ENCODE results near the gene SPRR5.

The SPRR5 gene

DNA sequence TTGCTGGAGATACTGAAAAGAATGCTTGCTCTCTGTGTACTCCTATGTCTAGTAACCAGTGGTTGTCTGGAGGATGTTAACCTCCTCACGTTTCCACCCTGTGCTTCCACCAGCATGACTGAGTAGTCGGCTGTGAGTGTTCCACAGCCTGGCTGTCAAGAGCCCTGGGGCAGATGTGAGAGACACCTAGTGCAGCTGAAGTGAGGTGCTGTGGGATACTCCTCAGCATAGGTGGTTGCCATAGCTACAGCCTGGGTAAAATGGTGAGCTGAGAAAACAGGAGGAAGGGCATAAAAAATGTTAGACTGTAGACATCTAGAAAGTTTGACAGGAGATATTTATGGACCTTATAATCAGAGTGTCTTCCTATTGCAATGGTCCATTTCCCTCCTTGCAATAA lies 22.8 kb upstream of the SPRR5 start:
- Mint-ChIP-seq H3K9me3 (no peaks in the 10 kb centered on the region), H3K27ac (no peak overlapping the region), H3K27me3 (peaks cover 8 to 44% of the 10 kb centered on the region in 2 donors), H3K4me1 (ENCODE audit: low read depth in 2 of 2) (no peaks in the 10 kb centered on the region), H3K36me3 (ENCODE audit: insufficient read depth) (no peaks in the 10 kb centered on the region), H3K4me3 (no peak overlapping the region)
- DNase-seq (no peak), ATAC-seq (replicated peaks) (no peak)

GRCh38 chr1:152926091-152926490 lies 20.9 kb upstream of the SPRR5 start:
- Mint-ChIP-seq H3K27ac (no peak overlapping the region), H3K4me3 (no peak overlapping the region), H3K36me3 (ENCODE audit: insufficient read depth) (no peaks in the 10 kb centered on the region), H3K4me1 (ENCODE audit: low read depth in 2 of 2) (no peaks in the 10 kb centered on the region), H3K27me3 (peaks cover 8 to 43% of the 10 kb centered on the region in 2 donors), H3K9me3 (no peaks in the 10 kb centered on the region)
- no peak for ATAC-seq (replicated peaks)
- DNase-seq = no peak

- Mint-ChIP-seq H3K9me3 (no peaks in the 10 kb centered on the region), H3K4me1 (ENCODE audit: low read depth in 2 of 2) (no peaks in the 10 kb centered on the region), H3K36me3 (ENCODE audit: insufficient read depth) (no peaks in the 10 kb centered on the region), H3K4me3 (no peak overlapping the region), H3K27ac (no peak overlapping the region), H3K27me3 (peaks cover 0 to 25% of the 10 kb centered on the region in 2 donors)
- DNase-seq = no peak
- ATAC-seq (replicated peaks) = no peak
These were observed 18.3 kb upstream of the SPRR5 start for GRCh38 chr1:152928671-152929070.

DNA sequence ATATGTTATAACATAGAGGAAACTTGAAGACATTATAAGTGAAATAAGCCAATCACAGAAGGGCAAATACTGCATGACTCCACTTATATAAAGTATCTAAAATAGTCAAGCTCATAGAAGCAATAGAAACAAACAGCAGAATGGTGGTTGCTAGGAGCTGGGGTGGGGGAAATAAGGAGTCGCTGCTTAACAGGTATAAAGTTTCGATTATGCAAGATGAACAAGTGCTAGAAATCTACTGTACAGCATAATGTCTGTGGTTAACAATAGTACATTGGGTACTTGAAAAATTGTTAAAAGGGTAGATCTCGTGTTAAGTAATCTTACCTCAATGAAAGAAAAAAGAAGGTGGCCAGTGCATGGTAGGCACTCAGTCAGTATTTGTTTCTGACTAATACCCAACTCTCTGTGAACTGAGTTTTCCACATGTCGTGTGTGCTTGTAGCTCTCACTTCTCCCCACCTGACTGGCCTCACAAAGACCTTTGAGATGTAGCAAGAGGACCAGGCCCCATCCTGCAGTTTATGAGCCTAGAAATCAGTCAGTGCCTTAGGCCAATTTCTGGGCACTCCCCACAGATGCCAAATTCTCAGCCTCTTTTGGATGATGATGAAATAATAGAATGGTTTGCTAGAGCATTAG lies 14.7 kb upstream of the SPRR5 start:
- H3K4me1 Mint-ChIP-seq (ENCODE audit: low read depth in 2 of 2) = no peaks in the 10 kb centered on the region
- no peaks in the 10 kb centered on the region for H3K36me3 Mint-ChIP-seq (ENCODE audit: insufficient read depth)
- no peak overlapping the region for H3K4me3 Mint-ChIP-seq
- H3K27me3 Mint-ChIP-seq = peaks cover 0 to 31% of the 10 kb centered on the region in 2 donors
- peaks cover 0 to 1% of the 10 kb centered on the region in 2 donors for H3K9me3 Mint-ChIP-seq
- ATAC-seq (replicated peaks) (no peak), DNase-seq (no peak)
- H3K27ac Mint-ChIP-seq = no peak overlapping the region

GRCh38 chr1:152933196-152933595 lies 13.8 kb upstream of the SPRR5 start:
- Mint-ChIP-seq H3K4me1 (ENCODE audit: low read depth in 2 of 2) (no peaks in the 10 kb centered on the region), H3K36me3 (ENCODE audit: insufficient read depth) (no peaks in the 10 kb centered on the region), H3K27me3 (peaks cover 0 to 31% of the 10 kb centered on the region in 2 donors), H3K9me3 (peaks cover 0 to 1% of the 10 kb centered on the region in 2 donors), H3K4me3 (no peak overlapping the region), H3K27ac (no peak overlapping the region)
- ATAC-seq (replicated peaks) = no peak
- no peak for DNase-seq

DNA sequence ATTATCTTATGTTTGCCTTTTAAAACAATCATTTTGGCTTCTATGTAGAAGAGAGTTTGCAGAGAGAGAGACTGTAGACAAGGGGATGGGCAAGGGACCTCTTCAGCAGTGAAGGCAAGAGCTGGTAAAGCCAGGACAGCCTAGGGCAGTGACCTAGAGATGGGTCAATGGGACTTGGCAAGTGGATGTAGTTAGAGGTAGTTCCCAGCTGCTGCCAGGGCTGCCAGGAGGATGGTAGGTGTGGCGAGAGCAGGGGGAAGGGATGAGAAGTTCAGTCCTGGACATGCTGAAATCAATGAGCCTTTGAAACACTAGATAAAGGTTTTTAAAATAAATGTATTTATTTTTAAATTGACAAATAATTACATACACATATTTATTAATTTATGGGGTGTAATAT lies 6.4 kb upstream of the SPRR5 start:
- Mint-ChIP-seq H3K36me3 (ENCODE audit: insufficient read depth) (no peaks in the 10 kb centered on the region), H3K4me1 (ENCODE audit: low read depth in 2 of 2) (no peaks in the 10 kb centered on the region), H3K4me3 (no peak overlapping the region), H3K27ac (no peak overlapping the region), H3K9me3 (peaks cover 0 to 1% of the 10 kb centered on the region in 2 donors), H3K27me3 (peaks cover 16 to 17% of the 10 kb centered on the region in 2 donors)
- no peak for ATAC-seq (replicated peaks)
- DNase-seq = no peak

DNA sequence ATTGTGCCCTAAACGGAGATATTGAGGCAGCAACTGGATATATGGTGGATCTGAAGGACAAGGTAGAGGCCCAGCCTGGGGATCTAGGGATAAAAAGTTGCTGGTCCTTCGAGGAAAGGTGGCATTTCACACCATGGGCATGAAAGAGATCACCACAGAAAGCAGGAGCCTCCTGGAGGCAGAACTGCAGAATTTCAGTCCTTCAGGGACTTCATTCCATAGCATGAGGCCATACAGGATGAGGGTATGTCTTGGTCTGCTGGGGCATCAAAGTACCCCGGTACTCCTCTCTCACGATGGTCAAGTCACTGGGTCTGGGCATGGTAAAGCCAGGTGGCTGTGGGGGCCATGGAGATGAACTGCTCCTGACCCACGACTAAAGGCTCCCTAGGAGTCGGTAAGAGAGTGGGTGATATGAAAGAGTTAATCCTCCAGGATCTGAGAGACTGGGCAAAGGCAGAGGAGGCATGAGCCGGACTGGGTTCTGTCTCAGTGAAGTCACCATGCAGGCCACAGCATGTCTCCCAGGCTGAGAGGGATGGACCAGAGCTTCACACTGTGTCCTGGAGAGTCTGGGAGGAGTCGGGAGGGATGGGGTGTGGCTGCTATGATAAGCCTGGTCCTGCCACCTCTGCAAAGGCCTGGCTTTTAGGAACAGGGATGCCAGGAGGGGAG lies 5.8 kb upstream of the SPRR5 start:
- Mint-ChIP-seq H3K9me3 (peaks cover 0 to 1% of the 10 kb centered on the region in 2 donors), H3K27ac (no peak overlapping the region), H3K4me1 (ENCODE audit: low read depth in 2 of 2) (no peaks in the 10 kb centered on the region), H3K4me3 (no peak overlapping the region), H3K27me3 (peaks cover 10 to 17% of the 10 kb centered on the region in 2 donors), H3K36me3 (ENCODE audit: insufficient read depth) (no peaks in the 10 kb centered on the region)
- DNase-seq (no peak), ATAC-seq (replicated peaks) (no peak)

- H3K27ac Mint-ChIP-seq = no peak overlapping the region
- H3K36me3 Mint-ChIP-seq (ENCODE audit: insufficient read depth) = no peaks in the 10 kb centered on the region
- peaks cover 20 to 25% of the 10 kb centered on the region in 2 donors for H3K27me3 Mint-ChIP-seq
- H3K4me1 Mint-ChIP-seq (ENCODE audit: low read depth in 2 of 2) = no peaks in the 10 kb centered on the region
- no peak for DNase-seq
- no peak for ATAC-seq (replicated peaks)
- H3K9me3 Mint-ChIP-seq = no peaks in the 10 kb centered on the region
- H3K4me3 Mint-ChIP-seq = no peak overlapping the region
These were observed 4.8 kb upstream of the SPRR5 start for GRCh38 chr1:152942161-152942560.

GRCh38 chr1:152946248-152946647 lies 758 bp upstream of the SPRR5 start:
- Mint-ChIP-seq H3K9me3 (no peaks in the 10 kb centered on the region), H3K27ac (no peak overlapping the region), H3K4me1 (ENCODE audit: low read depth in 2 of 2) (no peaks in the 10 kb centered on the region), H3K27me3 (peaks cover 29 to 34% of the 10 kb centered on the region in 2 donors), H3K36me3 (ENCODE audit: insufficient read depth) (no peaks in the 10 kb centered on the region), H3K4me3 (no peak overlapping the region)
- no peak for ATAC-seq (replicated peaks)
- no peak for DNase-seq

- Mint-ChIP-seq H3K4me3 (no peak overlapping the region), H3K9me3 (no peaks in the 10 kb centered on the region), H3K36me3 (ENCODE audit: insufficient read depth) (no peaks in the 10 kb centered on the region), H3K27ac (no peak overlapping the region), H3K4me1 (ENCODE audit: low read depth in 2 of 2) (no peaks in the 10 kb centered on the region), H3K27me3 (peaks cover 42 to 51% of the 10 kb centered on the region in 2 donors)
- DNase-seq (no peak), ATAC-seq (replicated peaks) (no peak)
These were observed 4.7 kb downstream of the SPRR5 start for GRCh38 chr1:152951711-152952110.

GRCh38 chr1:152953761-152954160 lies 6.8 kb downstream of the SPRR5 start:
- no peak overlapping the region for H3K27ac Mint-ChIP-seq
- peaks cover 38 to 43% of the 10 kb centered on the region in 2 donors for H3K27me3 Mint-ChIP-seq
- no peaks in the 10 kb centered on the region for H3K9me3 Mint-ChIP-seq
- no peaks in the 10 kb centered on the region for H3K36me3 Mint-ChIP-seq (ENCODE audit: insufficient read depth)
- no peak overlapping the region for H3K4me3 Mint-ChIP-seq
- DNase-seq (no peak), ATAC-seq (replicated peaks) (no peak)
- H3K4me1 Mint-ChIP-seq (ENCODE audit: low read depth in 2 of 2) = peaks cover 0 to under 1% of the 10 kb centered on the region in 2 donors

GRCh38 chr1:152954436-152954835 lies 7.4 kb downstream of the SPRR5 start:
- DNase-seq = no peak
- Mint-ChIP-seq H3K36me3 (ENCODE audit: insufficient read depth) (no peaks in the 10 kb centered on the region), H3K4me1 (ENCODE audit: low read depth in 2 of 2) (peaks cover 0 to 2% of the 10 kb centered on the region in 2 donors), H3K27me3 (peaks cover 37 to 43% of the 10 kb centered on the region in 2 donors), H3K4me3 (no peak overlapping the region), H3K9me3 (no peaks in the 10 kb centered on the region), H3K27ac (no peak overlapping the region)
- ATAC-seq (replicated peaks) = no peak

- Mint-ChIP-seq H3K27ac (no peak overlapping the region), H3K27me3 (peaks cover 23 to 45% of the 10 kb centered on the region in 2 donors), H3K4me3 (no peak overlapping the region), H3K9me3 (no peaks in the 10 kb centered on the region), H3K36me3 (ENCODE audit: insufficient read depth) (no peaks in the 10 kb centered on the region), H3K4me1 (ENCODE audit: low read depth in 2 of 2) (peaks cover 0 to 2% of the 10 kb centered on the region in 2 donors)
- DNase-seq (no peak), ATAC-seq (replicated peaks) (no peak)
These were observed 10.6 kb downstream of the SPRR5 start for GRCh38 chr1:152957561-152957960.

- H3K27me3 Mint-ChIP-seq = peaks cover 9 to 29% of the 10 kb centered on the region in 2 donors
- peaks cover 0 to 2% of the 10 kb centered on the region in 2 donors for H3K4me1 Mint-ChIP-seq (ENCODE audit: low read depth in 2 of 2)
- no peaks in the 10 kb centered on the region for H3K9me3 Mint-ChIP-seq
- no peaks in the 10 kb centered on the region for H3K36me3 Mint-ChIP-seq (ENCODE audit: insufficient read depth)
- ATAC-seq (replicated peaks) (no peak), DNase-seq (no peak)
- H3K27ac Mint-ChIP-seq = no peak overlapping the region
- H3K4me3 Mint-ChIP-seq = no peak overlapping the region
These were observed 12.3 kb downstream of the SPRR5 start for GRCh38 chr1:152959273-152959672.
